Activated CD8-positive, alpha-beta memory T cell treated with anti-CD3 and anti-CD28 coated beads for 24 hours (primary cell): ENCODE measurements around the gene PLAAT4.
"Not testable (repeated sequence)": the region's sequence is repeated elsewhere in the genome, so short reads cannot be mapped to it uniquely, and the experiment has no call there.

Experiments used
- DNase-seq: peaks from one replicate; pipeline ENCODE4 v3.0.0-alpha.2; 2020

Gene PLAAT4

DNA sequence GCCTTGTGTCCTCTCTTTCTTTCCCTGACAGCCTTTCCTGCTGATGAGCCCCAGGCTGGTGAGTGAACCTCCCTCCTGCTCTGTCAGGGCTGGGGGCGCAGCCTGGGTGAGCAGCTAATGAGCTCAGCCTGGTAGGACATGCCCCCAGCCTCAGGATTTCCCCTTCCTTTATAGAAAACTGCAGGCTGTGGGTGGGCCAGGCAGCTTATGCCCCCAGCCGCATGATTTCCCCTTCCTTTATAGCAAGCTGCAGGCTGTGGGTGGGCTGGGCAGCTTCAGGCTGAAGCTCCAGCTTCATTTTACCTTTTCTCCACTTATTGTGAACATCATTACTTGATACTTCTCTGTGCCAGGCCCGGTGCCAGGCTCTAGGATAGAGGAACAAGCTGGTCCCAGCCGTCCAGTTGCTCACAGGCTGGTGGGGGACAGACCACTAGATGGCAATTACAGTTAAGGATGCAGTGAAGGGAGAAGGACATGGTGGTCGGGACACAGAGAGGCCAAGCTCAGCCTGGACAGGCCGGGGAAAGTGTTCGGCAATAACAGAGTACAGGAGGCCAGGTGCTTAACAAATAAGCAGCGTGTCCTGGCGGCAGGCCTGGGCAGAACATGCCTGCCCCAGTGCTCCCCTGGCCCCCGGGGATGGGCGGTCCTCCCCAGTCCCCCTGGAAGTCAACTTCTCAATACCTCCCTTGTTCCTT is 25.4 kb upstream of the PLAAT4 start:
- no peak for DNase-seq

DNA sequence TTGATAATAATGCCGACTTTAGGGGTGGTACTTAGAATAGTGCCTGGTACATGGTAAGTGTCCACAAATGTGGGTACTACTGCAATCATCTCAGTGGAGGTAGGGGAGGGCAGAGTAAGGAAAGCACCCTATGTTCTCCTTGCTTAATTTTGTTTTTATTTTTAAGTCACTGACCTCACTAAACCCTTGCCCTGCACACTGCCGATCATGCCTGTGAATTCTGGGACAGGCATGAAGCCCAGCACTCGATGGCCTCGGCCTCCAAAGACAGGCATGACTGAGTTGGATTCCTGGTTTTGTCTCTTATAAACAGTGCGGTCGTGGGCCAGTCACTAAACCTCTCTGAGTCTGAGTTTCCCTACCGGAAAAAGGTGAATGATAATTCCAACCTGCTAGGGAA is 23.8 kb upstream of the PLAAT4 start:
- DNase-seq, result no peak

DNA sequence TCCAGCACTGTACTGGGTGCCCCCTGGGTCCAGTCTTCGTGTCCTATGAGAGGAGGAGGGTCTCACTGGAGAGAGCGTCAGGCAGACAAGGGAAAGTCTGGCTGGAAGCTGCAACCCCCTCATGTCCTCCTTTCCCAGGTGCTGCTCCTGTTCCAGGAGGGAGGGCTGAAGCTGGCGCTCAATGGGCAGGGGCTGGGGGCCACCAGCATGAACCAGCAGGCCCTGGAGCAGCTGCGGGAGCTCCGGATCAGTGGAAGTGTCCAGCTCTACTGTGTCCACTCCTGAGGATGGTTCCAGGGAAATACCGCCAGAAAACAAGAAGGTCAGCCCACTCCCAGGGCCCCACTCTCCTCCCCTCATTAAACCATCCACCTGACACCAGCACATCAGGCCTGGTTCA is 20.5 kb upstream of the PLAAT4 start:
- DNase-seq, result no peak

DNA sequence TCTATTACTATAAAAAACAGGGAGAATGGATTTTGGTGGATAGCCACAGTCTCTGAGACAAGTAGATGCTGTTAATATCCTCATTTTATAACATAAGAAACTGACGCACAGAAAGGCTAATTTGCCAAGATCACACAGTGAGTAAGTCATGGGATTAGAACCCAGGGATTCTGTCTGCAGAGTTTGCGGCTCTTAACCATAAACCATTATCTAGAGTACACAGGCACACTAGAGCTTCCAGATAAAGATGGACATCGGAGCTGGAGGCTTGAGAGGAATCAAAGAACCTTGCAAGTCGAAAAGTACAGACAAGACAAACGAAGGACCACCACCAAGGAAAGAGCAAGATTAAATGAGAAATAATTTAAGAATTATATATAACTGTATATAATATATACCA is 19.5 kb upstream of the PLAAT4 start:
- DNase-seq, result no peak

DNA sequence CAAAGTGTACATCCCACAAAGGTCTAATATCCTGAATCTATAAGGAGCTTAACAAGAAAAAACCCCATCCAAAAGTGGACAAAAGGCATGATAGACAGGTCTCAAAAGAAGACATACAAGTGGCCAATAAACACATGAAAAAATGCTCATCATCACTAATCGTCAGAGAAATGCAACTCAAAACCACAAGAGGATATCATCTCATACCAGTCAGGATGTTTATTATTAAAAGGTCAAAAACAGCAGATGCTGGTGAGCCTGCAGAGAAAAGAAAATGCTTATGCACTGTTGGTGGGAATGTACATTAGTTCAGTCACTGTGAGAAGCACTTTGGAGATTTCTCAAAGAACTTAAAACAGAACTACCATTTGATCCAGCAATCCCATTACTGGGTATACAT is 18.1 kb upstream of the PLAAT4 start:
- DNase-seq, result no peak

DNA sequence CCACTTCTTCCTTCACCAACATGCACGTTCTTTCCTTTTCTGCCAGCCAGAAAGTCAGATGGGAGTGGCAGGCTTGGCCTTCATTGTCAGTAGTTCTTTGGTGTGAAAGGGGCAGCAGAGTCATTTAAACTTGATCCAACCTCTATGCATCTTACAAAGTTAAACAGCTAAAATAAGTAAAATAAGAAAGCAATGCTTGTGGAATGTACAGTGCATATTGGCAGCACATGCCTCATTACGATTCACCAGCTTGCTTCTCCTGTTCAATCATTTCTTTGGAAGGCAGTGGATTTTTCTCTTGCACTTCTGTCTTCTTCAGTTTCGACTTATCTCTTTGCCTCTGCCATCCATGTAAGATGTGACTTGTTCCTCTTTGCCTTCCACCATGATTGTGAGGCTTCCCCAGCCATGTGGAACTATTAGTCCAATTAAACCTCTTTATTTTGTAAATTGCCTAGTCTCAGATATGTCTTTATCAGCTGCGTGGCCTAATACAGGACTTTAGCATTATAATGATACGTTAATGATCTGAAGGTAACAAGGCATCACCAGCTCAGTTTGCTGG is 15.9 kb upstream of the PLAAT4 start:
- DNase-seq, result no peak

DNA sequence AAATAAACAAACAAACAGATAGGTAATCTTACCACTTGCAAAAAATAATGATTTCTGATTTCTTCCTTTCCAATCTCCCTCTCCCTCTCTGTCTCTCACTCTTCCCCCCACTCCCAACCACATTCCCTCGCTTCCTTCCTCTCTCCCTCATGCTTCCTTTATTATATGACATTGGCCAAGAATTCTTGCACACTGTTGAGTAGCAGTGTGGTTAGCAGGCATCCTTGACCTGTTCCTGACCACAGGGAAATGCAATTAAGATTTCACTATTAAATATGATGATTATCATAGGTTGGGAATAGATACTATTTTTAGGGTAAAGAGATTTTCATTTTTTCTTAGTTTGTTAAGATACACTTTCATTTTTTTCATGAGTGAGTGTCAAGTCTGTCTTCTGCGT is 14.7 kb upstream of the PLAAT4 start:
- no peak for DNase-seq

DNA sequence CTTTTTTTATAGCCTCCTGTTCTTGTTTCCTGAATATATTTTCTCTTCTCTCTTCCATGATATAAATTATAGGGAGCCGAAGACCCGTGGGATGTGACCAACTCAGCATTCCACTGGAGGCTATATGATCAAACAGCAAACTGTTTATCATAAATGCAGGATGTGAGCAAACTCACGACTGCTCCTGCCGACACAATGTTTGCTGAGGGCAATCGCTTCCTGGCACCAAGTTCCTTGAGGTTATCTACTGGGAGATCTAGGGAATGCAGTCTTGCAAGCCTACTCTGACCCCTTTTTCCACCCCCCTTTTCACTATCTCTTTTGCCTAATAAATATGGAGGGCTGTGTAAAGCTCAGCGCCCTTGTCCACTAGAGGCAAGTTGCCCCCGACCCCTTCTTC is 13.5 kb upstream of the PLAAT4 start:
- no peak for DNase-seq

DNA sequence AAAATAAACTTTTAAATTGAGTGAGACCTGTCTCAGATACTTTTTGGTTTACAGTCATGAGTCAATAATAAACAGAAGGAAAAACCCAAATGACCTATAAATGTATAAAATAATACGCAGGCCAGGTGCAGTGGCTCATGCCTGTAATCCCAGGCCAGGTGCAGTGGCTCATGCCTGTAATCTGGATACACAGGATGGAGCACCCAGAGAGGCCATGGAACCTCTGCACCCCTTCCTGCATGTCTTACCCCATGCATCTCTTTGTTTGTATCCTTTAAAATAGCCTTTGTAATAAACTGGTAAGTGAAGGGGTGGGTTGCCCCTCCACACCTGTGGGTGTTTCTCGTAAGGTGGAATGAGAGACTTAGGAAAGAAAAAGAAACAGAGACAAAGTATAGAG is 8.9 kb upstream of the PLAAT4 start:
- DNase-seq, result no peak

DNA sequence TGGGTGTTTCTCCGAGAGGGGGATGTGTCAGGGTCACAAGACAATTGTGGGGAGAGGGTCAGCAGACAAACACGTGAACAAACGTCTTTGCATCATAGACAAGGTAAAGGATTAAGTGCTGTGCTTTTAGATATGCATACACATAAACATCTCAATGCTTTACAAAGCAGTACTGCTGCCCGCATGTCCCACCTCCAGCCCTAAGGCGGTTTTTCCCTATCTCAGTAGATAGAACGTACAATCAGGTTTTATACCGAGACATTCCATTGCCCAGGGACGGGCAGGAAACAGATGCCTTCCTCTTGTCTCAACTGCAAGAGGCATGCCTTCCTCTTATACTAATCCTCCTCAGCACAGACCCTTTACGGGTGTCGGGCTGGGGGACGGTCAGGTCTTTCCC is 8.5 kb upstream of the PLAAT4 start:
- DNase-seq, result not testable (repeated sequence)

DNA sequence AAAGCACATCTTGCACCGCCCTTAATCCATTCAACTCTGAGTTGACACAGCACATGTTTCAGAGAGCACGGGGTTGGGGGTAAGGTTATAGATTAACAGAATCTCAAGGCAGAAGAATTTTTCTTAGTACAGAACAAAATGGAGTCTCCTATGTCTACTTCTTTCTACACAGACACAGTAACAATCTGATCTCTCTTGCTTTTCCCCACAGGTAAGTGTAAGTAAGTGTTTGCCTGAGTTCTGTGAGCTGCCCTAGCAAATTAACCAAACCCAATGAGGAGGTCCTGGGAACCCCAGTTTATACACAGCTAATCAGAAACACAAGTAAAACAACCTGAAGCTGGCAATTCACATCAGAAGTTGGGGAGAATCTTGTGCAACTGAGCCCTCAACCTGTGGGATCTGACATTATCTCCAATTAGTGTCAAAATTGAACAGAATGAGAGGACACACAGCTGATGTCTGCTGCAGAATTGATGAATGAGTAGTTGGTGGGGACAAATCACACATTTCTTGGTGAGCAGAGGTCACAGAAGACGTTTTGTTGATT is 7.8 kb upstream of the PLAAT4 start:
- not testable (repeated sequence) for DNase-seq

DNA sequence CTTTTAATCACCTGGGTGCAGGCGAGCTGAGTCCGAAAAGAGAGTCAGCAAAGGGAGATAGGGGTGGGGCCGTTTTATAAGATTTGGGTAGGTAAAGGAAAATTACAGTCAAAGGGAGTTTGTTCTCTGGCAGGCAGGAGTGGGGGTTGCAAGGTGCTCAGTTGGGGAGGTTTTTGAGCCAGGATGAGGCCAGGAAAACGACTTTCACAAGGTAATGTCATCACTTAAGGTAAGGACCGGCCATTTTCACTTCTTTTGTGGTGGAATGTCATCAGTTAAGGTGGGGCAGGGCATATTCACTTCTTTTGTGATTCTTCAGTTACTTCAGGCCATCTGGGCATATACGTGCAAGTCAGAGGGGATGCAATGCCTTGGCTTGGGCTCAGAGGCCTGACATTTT is 7.2 kb upstream of the PLAAT4 start:
- not testable (repeated sequence) for DNase-seq

DNA sequence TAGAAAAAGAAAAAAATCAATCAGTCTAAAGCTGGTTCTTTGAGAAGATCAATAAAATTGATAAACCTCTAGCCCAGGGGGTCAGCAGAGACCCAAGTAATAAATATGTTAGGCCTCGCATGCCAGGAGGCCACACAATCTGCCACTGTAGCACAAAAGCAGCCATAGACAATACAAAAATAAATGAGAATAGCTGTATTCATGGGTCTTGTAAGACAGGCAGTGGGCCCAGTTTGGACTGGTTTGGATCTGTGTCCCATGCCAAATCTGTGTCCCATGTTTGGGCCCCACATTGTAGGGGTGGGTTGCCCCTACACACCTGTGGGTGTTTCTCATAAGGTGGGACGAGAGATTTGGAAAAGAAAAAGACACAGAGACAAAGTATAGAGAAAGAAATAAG is 6.6 kb upstream of the PLAAT4 start:
- no peak for DNase-seq

DNA sequence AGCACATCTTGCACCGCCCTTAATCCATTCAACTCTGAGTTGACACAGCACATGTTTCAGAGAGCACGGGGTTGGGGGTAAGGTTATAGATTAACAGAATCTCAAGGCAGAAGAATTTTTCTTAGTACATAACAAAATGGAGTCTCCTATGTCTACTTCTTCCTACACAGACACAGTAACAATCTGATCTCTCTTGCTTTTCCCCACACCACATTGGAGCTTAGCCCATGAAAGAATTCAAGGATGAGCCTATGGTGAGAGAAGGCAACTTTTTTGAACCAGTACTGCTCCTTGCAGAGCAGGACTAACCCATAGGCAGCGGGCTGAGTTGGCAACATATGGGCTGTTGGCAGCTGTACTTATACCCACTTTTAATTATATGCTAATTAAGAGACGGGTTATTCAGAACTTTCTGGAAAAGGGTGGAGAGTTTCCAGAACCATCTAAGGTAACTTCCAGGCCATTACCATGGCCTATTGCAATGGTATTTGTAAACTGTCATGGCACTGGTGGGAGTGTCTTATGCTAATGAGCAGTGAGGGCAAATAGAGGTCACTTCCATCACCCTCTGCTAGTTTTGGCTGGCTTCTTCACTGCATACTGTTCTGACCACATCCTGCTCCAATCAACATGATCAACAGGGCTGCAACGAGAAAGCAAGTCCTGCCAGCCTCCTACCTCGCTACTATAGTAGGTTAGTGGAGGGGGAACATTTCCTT is 5.4 kb upstream of the PLAAT4 start:
- DNase-seq, result peak; percentile 58

DNA sequence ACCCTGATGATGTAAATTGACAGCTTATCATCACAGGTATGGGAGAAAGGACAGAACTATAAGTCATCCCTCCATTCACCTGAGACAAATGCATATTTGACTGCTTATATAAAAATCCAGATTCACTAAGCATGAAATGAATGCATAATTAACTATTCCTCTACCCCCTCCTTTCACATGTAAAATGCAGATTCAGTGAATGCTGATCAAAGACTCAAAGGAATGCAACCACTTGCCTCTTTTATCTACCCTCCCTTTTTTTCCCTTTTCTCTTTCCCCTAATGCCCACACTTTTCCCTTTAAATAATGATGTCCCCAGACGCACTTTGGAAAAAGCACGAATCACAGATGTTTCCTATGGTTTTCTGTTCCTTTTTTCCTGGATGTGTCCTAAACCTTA is 4.5 kb upstream of the PLAAT4 start:
- no peak for DNase-seq

DNA sequence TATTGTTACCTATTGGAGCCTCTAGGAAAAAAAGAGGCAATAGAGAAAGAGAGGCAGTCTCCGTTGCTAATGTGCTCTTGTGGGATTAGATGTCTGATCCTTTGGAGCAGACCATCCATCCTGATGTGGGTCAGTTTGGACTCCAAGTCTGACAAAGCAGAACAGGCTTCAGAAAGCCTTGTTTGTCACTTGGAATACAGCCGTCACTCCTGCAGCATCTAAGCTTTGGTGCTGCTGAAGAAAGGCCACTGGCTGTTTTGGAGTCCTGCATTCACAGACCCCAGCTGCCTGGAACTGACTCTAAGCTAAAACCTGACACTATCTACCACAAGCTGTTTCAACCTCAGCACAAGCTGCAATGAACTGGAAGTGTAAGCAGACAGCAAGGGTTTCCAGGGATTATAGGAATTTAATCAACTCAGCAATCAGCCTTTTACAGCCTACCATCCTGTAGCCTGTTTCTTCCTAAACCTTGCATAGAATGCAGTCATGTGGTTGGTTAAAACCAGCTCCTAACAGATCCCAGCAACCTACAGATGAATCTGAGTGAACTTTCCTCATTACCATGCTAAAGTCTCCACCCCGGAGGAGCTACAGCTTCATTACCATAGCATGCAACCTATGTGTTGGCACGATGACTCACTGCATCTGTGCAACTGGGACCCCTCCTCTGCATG is 3.7 kb upstream of the PLAAT4 start:
- peak; percentile 51 for DNase-seq

DNA sequence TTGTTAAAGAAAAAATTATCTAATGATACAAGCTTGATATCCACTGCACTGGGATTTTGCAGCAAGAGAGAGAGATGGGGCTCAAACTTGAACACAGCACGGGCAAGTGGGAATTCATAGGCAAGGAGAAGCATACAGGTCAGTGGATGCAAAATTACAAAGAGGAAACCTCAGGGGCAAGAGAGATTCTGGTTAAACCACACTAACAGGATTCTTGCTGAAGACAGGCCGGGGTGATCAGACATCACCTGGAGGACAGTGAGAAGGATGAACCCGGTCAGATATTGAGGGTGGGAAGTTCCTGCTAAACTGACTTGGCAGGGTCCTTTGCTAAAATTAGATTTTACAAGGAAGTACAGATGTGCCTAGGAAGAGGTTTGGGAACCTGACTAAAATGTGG is 2.5 kb upstream of the PLAAT4 start:
- no peak for DNase-seq

DNA sequence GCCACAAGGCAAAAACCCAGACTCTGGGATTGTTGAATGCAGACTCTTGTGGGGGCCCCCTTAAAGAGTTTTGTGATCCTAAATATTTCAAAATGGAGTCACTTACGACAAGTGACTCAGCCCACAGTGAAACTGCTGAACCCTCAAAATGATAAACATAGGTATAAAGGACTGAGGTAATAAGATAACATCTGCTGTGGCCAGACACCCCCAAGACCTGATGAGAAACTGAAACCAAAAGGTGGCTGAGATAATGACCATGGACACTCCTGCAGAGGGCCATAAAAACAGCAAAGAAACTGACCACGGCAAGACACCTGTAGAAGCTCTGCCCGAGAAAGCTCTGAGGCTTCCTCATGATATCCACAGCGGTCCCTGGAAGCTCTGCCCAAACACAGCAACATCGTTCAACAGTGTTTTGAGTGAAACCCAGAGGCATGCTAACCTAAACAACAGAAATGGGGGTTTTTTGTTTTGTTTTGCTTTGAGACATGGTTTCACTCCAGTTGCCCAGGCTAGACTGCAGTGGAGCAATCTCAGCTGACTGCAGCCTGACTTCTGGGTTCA is 1.6 kb upstream of the PLAAT4 start:
- DNase-seq, result no peak

DNA sequence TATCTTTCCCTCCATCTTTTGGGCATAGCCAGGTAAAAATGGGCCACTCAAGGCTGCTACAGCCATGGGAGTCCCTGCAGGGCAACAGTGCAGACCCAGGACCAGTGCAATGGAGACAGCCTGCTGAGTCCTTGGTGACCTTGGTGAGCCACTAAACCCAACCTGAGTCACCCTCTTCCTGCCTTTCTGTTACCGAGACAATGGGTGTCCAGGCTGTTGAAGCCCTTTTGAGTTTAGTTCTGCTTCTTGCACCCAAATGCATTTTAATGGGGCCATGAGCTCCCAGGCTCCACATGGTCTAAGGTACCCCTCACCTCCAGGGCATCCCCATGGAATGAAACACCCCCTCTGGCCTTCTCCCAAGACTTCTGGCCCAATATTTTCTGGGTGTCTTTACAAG is 874 bp upstream of the PLAAT4 start:
- DNase-seq, result no peak

DNA sequence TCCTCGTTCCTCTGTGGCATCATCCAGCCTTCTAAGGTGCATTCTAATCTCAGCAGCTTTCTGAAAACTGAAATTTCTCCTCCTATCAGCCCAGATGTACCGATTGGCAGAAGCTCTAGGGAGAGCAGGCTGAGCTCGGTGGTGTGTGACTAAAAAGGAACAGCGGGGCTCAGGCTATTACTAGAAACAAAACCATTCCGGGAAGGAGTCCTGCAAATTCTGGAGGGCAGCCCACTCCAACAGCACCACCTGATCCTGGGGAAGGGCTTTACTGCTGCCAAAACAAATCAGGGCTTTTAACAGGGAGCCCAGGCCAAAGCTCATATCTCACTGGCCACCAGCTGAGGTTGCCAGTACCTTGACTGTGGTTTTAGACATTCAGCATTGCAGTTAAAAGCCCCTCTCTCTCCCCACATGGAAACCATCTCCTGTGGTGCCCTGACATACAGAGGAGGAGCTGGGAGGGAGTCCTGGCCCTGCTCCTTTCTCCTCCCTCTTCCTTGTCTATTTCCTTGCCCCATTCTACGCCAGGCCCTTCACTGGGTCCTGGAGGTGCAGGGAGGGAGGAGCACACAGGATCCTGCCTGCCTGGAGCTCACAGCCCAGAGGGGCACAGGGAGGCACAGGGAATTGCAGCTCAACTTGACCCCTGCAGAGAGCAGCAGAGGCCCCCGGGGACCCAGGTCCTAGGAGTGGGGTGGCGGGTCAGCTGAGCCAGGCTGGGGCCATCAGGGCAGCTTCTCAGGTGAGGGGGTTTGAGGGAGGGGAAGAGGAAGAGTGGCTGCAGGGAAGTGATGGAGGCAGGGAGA is 889 bp downstream of the PLAAT4 start:
- DNase-seq, result no peak

DNA sequence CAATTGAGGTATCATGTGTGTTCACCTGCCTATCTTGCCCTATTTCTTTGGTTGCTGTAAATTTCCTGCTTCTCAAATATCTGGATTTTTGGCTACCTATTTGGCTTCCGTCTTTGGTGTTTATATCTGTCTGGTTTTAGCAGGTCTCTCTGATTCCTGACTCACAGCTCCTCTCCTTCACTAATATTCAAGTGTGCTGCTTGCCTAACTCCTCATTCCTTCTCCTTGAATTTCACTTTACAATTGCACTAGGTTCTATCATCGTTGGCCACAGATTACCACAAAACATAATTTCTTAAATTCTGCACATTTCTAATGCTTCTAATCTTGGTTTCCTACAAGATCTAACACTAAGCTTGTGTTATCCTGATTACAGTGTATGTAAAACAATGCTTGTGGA is 5.9 kb downstream of the PLAAT4 start:
- not testable (repeated sequence) for DNase-seq

DNA sequence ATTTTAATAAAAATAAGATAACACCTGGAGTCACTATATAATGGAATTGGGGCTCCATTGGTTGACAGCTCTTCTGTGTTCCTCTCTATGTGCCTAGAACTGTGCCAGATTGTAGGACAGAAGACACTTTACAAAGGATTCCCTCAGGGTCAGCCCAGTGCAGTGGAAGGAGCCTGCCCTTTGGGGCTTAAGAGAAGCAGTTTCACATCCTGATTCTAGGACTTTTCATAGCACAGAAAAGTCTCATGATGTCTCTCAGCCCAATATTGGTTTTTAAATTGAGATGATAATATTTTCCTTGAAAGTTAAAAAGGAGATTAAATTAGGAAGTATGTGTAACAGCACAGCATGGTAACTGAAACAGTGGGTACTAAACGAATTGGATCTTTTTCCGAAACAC is 7.1 kb downstream of the PLAAT4 start:
- DNase-seq, result no peak
